ENCODE results near the gene XYLT1.
"Not testable (repeated sequence)": the region's sequence is repeated elsewhere in the genome, so short reads cannot be mapped to it uniquely, and the experiment has no call there.

The XYLT1 gene

GRCh38 chr16:17491140-17491662 is 20.4 kb upstream of the XYLT1 start:
- DNase-seq (ENCODE audit: low read depth in 3 of 3), result no peak

GRCh38 chr16:17488506-17488905 is 17.7 kb upstream of the XYLT1 start:
- no peak for DNase-seq (ENCODE audit: low read depth in 3 of 3)

GRCh38 chr16:17483351-17483750 is 12.6 kb upstream of the XYLT1 start:
- no peak for DNase-seq (ENCODE audit: low read depth in 3 of 3)

- not testable (repeated sequence) for DNase-seq (ENCODE audit: low read depth in 3 of 3)
These were observed 11.6 kb upstream of the XYLT1 start for GRCh38 chr16:17482341-17482740.

GRCh38 chr16:17481736-17482135 is 11.0 kb upstream of the XYLT1 start:
- no peak for DNase-seq (ENCODE audit: low read depth in 3 of 3)

GRCh38 chr16:17477260-17477545 is 6.4 kb upstream of the XYLT1 start:
- DNase-seq (ENCODE audit: low read depth in 3 of 3), result not testable (repeated sequence)

GRCh38 chr16:17476414-17477259 is 5.9 kb upstream of the XYLT1 start:
- no peak for DNase-seq (ENCODE audit: low read depth in 3 of 3)

GRCh38 chr16:17475104-17475503 is 4.3 kb upstream of the XYLT1 start:
- DNase-seq (ENCODE audit: low read depth in 3 of 3), result no peak

- no peak for DNase-seq (ENCODE audit: low read depth in 3 of 3)
These were observed 3.8 kb upstream of the XYLT1 start for GRCh38 chr16:17474572-17474971.

- DNase-seq (ENCODE audit: low read depth in 3 of 3), result no peak
These were observed 3.3 kb upstream of the XYLT1 start for GRCh38 chr16:17474037-17474436.

GRCh38 chr16:17471719-17472461 is 1.1 kb upstream of the XYLT1 start:
- DNase-seq (ENCODE audit: low read depth in 3 of 3), result no peak

GRCh38 chr16:17470182-17470907 is 415 bp downstream of the XYLT1 start:
- DNase-seq (ENCODE audit: low read depth in 3 of 3), result no peak

GRCh38 chr16:17469741-17470181 is 999 bp downstream of the XYLT1 start:
- DNase-seq (ENCODE audit: low read depth in 3 of 3), result no peak

- DNase-seq (ENCODE audit: low read depth in 3 of 3), result no peak
These were observed 1.6 kb downstream of the XYLT1 start for GRCh38 chr16:17469011-17469740.

GRCh38 chr16:17468611-17469010 is 2.1 kb downstream of the XYLT1 start:
- no peak for DNase-seq (ENCODE audit: low read depth in 3 of 3)

GRCh38 chr16:17467923-17468540 is 2.7 kb downstream of the XYLT1 start:
- DNase-seq (ENCODE audit: low read depth in 3 of 3), result no peak

GRCh38 chr16:17466876-17467275 is 3.9 kb downstream of the XYLT1 start:
- no peak for DNase-seq (ENCODE audit: low read depth in 3 of 3)

- DNase-seq (ENCODE audit: low read depth in 3 of 3), result no peak
These were observed 5.3 kb downstream of the XYLT1 start for GRCh38 chr16:17465460-17465859.

- no peak for DNase-seq (ENCODE audit: low read depth in 3 of 3)
These were observed 7.4 kb downstream of the XYLT1 start for GRCh38 chr16:17463335-17463734.

- no peak for DNase-seq (ENCODE audit: low read depth in 3 of 3)
These were observed 8.6 kb downstream of the XYLT1 start for GRCh38 chr16:17461951-17462729.
